Gastroesophageal sphincter (tissue), 3 donors: ENCODE results near the gene CABP2.

Experiments used
- EP300 ChIP-seq: sonication (generic); formaldehyde crosslinking; IDR thresholded peaks from one replicate; pipeline ENCODE4 v1.6.1; 2017; ENCODE audit warnings: antibody characterized with exemption, mild to moderate bottlenecking
- POLR2A ChIP-seq, 2 donors: fragments of 450-650 bp; IDR thresholded peaks; one replicate each; pipeline ENCODE4 v1.6.1; 2017; ENCODE audit warnings: antibody characterized with exemption in 2 of 2, mild to moderate bottlenecking in 2 of 2, moderate library complexity in 1 of 2
- POLR2AphosphoS5 ChIP-seq: sonication (generic); formaldehyde crosslinking; IDR thresholded peaks from one replicate; pipeline ENCODE4 v1.6.1; 2017; ENCODE audit warnings: antibody characterized with exemption
- TF ChIP-seq, protein P1 (sequence below), 4 experiments: fragments of 200-600 bp in 2 of 4; fragments of 450-650 bp in 2 of 4; sonication (generic) in 1 of 4; IDR thresholded peaks; one replicate each; pipeline ENCODE4 v1.5.1; 2017 to 2019; ENCODE audit warnings: antibody characterized with exemption in 4 of 4, mild to moderate bottlenecking in 2 of 4, moderate library complexity in 2 of 4

DNA sequence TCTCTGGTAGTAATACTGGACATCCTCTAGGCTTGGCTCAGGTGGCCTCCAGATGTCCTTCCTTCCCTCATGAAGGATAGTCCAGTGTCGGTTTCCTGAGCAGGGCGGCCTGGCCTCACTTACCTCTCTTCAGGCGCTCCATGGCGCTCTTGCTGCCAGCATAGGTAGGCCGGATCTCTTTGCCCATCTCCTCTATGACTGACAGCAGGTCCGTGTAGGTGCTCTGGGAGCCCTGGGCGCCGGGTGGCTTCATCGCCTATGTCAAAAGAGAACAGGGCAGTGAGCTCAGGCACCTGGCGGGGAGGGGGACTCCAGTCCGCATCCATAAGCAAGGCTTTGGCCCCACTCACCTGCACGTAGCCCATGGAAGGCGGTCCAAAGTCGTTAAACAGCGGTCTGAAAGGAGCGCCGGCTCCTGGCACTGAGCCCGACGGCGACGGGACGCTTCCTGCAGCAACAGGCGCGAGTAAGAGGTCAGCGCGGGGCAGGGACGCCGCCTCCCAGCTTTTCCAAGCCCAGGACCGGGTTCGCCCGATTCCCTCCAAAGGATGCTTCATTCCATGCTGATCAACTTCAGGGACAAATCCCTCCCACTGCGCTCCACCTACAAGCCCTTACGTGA lies 15.9 kb downstream of the CABP2 start:
- no peak for TF ChIP-seq POLR2A (IDR thresholded peaks at IDR 0.05)
- TF ChIP-seq, protein P1, sequence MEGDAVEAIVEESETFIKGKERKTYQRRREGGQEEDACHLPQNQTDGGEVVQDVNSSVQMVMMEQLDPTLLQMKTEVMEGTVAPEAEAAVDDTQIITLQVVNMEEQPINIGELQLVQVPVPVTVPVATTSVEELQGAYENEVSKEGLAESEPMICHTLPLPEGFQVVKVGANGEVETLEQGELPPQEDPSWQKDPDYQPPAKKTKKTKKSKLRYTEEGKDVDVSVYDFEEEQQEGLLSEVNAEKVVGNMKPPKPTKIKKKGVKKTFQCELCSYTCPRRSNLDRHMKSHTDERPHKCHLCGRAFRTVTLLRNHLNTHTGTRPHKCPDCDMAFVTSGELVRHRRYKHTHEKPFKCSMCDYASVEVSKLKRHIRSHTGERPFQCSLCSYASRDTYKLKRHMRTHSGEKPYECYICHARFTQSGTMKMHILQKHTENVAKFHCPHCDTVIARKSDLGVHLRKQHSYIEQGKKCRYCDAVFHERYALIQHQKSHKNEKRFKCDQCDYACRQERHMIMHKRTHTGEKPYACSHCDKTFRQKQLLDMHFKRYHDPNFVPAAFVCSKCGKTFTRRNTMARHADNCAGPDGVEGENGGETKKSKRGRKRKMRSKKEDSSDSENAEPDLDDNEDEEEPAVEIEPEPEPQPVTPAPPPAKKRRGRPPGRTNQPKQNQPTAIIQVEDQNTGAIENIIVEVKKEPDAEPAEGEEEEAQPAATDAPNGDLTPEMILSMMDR (IDR thresholded peaks at IDR 0.05): no peak
- TF ChIP-seq POLR2AphosphoS5: no peak
- no peak for TF ChIP-seq EP300
